Gastroesophageal sphincter (tissue), 3 donors: ENCODE data around the gene DCDC2B.

Source experiments
- CTCF ChIP-seq, 4 experiments: fragments of 200-600 bp in 2 of 4; fragments of 450-650 bp in 2 of 4; sonication (generic) in 1 of 4; IDR thresholded peaks; one replicate each; pipeline ENCODE4 v1.5.1; 2017 to 2019; ENCODE audit warnings: antibody characterized with exemption in 4 of 4, mild to moderate bottlenecking in 2 of 4, moderate library complexity in 2 of 4
- POLR2AphosphoS5 ChIP-seq: sonication (generic); formaldehyde crosslinking; IDR thresholded peaks from one replicate; pipeline ENCODE4 v1.6.1; 2017; ENCODE audit warnings: antibody characterized with exemption

- TF ChIP-seq CTCF (IDR thresholded peaks at IDR 0.05) (no peak), POLR2AphosphoS5 (no peak)
Measured at GRCh38 chr1:32223683-32224082, 14.8 kb downstream of the DCDC2B start.
